Retinal pigment epithelial cell (primary cell): ENCODE data around the gene RNF151.

Experiments
- DNase-seq: peaks from one replicate; pipeline ENCODE4 v3.0.0-alpha.2; 2010; ENCODE audit warnings: low read depth
- H3K4me3 ChIP-seq: 2 replicates; pipeline ENCODE4 v1.5.1; 2011; ENCODE audit warnings: mild to moderate bottlenecking, low read length, control low read depth, moderate library complexity
- TF ChIP-seq, protein P1 (sequence below): conservative IDR thresholded peaks from 2 replicates; pipeline ENCODE4 v1.5.1; 2011; ENCODE audit warnings: low read depth, low read length, control low read depth, inconsistent platforms

The RNF151 gene

DNA sequence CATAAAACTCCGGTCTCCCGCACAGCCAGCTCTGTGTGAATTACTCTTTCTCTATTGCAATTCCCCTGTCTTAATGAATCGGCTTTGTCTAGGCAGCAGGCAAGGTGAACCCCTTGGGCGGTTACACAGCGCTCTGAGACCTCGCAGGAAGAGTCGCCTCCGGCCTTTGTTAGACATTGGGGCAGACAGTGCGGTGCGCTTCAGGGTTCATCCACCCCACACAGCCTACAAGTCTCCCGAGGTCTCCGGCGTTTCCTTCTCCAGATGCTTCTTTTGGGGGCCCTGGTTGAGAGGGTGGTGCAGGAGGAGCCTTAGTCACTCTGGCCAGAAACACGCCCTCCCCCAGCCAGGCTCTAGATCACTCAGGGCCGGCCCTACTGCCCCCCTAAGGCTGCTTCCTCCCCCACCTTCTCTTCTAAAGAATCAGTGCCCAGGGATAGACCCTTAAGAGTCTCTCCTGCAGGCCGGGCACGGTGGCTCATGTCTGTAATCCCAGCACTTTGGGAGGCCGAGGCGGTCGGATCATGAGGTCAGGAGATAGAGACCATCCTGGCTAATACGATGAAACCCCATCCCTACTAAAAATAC, 21.9 kb upstream of the RNF151 start:
- DNase-seq = no peak
- no peak overlapping the region for H3K4me3 ChIP-seq
- TF ChIP-seq, protein P1, sequence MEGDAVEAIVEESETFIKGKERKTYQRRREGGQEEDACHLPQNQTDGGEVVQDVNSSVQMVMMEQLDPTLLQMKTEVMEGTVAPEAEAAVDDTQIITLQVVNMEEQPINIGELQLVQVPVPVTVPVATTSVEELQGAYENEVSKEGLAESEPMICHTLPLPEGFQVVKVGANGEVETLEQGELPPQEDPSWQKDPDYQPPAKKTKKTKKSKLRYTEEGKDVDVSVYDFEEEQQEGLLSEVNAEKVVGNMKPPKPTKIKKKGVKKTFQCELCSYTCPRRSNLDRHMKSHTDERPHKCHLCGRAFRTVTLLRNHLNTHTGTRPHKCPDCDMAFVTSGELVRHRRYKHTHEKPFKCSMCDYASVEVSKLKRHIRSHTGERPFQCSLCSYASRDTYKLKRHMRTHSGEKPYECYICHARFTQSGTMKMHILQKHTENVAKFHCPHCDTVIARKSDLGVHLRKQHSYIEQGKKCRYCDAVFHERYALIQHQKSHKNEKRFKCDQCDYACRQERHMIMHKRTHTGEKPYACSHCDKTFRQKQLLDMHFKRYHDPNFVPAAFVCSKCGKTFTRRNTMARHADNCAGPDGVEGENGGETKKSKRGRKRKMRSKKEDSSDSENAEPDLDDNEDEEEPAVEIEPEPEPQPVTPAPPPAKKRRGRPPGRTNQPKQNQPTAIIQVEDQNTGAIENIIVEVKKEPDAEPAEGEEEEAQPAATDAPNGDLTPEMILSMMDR = no peak

GRCh38 chr16:1945559-1946391, 20.9 kb upstream of the RNF151 start:
- TF ChIP-seq, protein P1 = no peak
- H3K4me3 ChIP-seq = no peak overlapping the region
- DNase-seq = no peak

DNA sequence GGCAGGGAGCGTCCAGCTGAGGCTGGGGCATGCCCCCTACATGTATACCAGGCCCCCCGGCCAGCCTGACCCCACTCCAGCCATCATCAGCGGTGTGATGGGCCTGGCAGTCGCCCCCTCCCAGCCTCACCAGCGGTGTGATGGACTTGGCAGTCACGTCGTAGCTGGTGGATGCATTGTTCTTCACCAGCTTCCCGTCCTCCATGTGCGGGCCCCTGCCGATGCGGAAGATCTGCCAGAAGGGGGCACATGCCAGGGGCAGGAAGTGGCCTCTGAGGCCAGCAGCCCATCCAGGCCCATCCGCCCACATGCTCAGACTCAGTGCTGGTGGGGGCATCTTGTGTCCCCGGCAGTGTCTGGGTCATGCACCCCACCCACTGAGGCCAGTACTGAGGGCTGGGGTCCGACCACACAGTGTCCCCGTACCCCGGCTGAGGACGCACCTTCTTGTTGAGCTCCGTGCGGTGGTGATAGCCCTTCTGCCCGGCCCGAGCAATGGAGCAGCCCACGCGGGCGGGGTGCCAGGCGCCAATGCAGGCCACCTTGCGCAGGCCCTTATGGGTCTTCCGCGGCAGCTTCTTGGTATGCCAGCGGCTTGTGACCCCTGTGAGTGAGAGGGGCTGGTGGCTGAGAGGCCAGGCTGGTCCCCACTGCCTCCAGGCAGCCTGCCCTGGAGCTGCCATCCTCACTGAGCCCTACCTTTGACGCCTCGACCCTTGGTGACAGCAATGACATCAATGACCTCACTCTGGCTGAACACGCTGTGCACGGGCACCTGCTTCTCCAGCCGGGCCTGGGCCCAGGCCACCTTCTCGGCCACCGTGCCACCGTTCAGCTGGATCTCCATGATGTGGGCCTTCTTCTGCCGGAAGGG, 19.9 kb upstream of the RNF151 start:
- no peak overlapping the region for H3K4me3 ChIP-seq
- DNase-seq = no peak
- TF ChIP-seq, protein P1 = peak; percentile 8

- DNase-seq = no peak
- H3K4me3 ChIP-seq = no peak overlapping the region
- TF ChIP-seq, protein P1 = no peak
These were observed 19.3 kb upstream of the RNF151 start for GRCh38 chr16:1947369-1947670.

- DNase-seq = no peak
- TF ChIP-seq, protein P1 = no peak
- H3K4me3 ChIP-seq = no peak overlapping the region
These were observed 17.1 kb upstream of the RNF151 start for GRCh38 chr16:1949507-1949906.

GRCh38 chr16:1950047-1950446, 16.6 kb upstream of the RNF151 start:
- DNase-seq = no peak
- TF ChIP-seq, protein P1 = no peak
- no peak overlapping the region for H3K4me3 ChIP-seq

- TF ChIP-seq, protein P1 = no peak
- no peak for DNase-seq
These were observed 16.1 kb upstream of the RNF151 start for GRCh38 chr16:1950559-1950958.

More at GRCh38 chr16:1950559-1950958, 16.1 kb upstream of the RNF151 start:
- no peak overlapping the region for H3K4me3 ChIP-seq
